Thoracic aorta (tissue), 2 donors: ENCODE data around the gene OR8B12. TPM values are rescaled to one million over a fixed set of nuclear protein-coding genes. Genes with fewer than 3 reads are reported as not detected.

Experiments
- ATAC-seq: fragments of 150-250 bp; one replicate; pipeline ENCODE4 v1.8.0; 2017; ENCODE audit warnings: low read depth; ENCODE audit not compliant: insufficient number of reproducible peaks, low FRiP score
- DNase-seq: peaks from one replicate; pipeline ENCODE4 v3.0.0-alpha.2; 2020; ENCODE audit warnings: low spot score
- H3K27ac ChIP-seq, 2 donors: fragments of 200-600 bp; sonication (generic); 1 replicate in 1 of 2; 2 replicates in 1 of 2; pipeline ENCODE4 v1.5.1; 2016; ENCODE audit warnings: mild to moderate bottlenecking in 2 of 2, moderate library complexity in 2 of 2
- H3K27me3 ChIP-seq: fragments of 200-600 bp; sonication (generic); replicated peaks from 2 replicates; pipeline ENCODE4 v1.6.0; 2016; ENCODE audit warnings: mild to moderate bottlenecking; ENCODE audit not compliant: insufficient read depth
- H3K36me3 ChIP-seq: fragments of 200-600 bp; sonication (generic); one replicate; pipeline ENCODE4 v1.5.1; 2016
- H3K4me1 ChIP-seq, 2 donors: fragments of 200-600 bp; sonication (generic); 1 replicate in 1 of 2; 2 replicates in 1 of 2; pipeline versions ENCODE4 v1.5.1 to v1.6.0; 2016; ENCODE audit warnings: low read depth in 2 of 2, mild to moderate bottlenecking in 1 of 2; ENCODE audit not compliant: control insufficient read depth in 1 of 2
- H3K4me3 ChIP-seq: fragments of 200-600 bp; sonication (generic); 2 replicates; pipeline ENCODE4 v1.5.1; 2016; ENCODE audit warnings: mild to moderate bottlenecking
- H3K9me3 ChIP-seq: fragments of 200-600 bp; sonication (generic); 2 replicates; pipeline ENCODE4 v1.5.1; 2016
- total RNA-seq, 2 donors: library from RNA; depleted of rRNA; stranded (reverse); fragments of >200 nt; gene quantifications; one replicate each; pipeline versions ENCODE4 v1.1.0 to v1.2.3, GENCODE V29; 2016
- TF ChIP-seq, protein P1 (sequence below): fragments of 200-600 bp; sonication (generic); IDR thresholded peaks from one replicate; pipeline ENCODE4 v1.5.1; 2019; ENCODE audit warnings: antibody characterized with exemption

Gene OR8B12, protein sequence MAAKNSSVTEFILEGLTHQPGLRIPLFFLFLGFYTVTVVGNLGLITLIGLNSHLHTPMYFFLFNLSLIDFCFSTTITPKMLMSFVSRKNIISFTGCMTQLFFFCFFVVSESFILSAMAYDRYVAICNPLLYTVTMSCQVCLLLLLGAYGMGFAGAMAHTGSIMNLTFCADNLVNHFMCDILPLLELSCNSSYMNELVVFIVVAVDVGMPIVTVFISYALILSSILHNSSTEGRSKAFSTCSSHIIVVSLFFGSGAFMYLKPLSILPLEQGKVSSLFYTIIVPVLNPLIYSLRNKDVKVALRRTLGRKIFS
- total RNA-seq = not detected

DNA sequence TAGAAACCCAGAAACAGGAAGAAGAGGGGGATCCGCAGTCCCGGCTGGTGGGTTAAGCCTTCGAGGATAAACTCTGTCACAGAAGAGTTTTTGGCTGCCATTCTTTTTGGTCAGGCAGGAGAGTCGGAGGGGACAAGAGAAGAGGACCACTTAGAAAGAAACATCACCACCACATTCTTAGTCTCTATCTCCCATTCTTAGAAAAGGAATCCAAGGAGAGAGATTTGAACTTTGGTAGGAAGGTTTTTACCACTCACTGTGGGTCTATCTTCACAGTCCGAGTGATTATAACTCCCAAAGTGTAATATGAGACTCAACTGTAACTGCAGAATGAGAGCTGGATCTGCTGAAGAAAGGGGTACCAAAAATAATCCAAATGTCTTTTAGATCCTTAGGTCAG lies at the start of gene OR8B12:
OR8B12 (minus strand) TSS at position 101 of the 400 bp plus-strand sequence; CDS start at position 101, 0 bp downstream.
- no peak within 1 kb of the TSS for H3K4me3 ChIP-seq
- H3K27ac ChIP-seq = no peak within 1 kb of the TSS
- ATAC-seq (no peak), DNase-seq (no peak)
- TF ChIP-seq, protein P1, sequence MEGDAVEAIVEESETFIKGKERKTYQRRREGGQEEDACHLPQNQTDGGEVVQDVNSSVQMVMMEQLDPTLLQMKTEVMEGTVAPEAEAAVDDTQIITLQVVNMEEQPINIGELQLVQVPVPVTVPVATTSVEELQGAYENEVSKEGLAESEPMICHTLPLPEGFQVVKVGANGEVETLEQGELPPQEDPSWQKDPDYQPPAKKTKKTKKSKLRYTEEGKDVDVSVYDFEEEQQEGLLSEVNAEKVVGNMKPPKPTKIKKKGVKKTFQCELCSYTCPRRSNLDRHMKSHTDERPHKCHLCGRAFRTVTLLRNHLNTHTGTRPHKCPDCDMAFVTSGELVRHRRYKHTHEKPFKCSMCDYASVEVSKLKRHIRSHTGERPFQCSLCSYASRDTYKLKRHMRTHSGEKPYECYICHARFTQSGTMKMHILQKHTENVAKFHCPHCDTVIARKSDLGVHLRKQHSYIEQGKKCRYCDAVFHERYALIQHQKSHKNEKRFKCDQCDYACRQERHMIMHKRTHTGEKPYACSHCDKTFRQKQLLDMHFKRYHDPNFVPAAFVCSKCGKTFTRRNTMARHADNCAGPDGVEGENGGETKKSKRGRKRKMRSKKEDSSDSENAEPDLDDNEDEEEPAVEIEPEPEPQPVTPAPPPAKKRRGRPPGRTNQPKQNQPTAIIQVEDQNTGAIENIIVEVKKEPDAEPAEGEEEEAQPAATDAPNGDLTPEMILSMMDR = no peak
- no peaks in the 10 kb centered on the region for H3K36me3 ChIP-seq
- no peaks in the 10 kb centered on the region for H3K4me1 ChIP-seq
- H3K27me3 ChIP-seq = no peaks in the 10 kb centered on the region
- no peaks in the 10 kb centered on the region for H3K9me3 ChIP-seq

DNA sequence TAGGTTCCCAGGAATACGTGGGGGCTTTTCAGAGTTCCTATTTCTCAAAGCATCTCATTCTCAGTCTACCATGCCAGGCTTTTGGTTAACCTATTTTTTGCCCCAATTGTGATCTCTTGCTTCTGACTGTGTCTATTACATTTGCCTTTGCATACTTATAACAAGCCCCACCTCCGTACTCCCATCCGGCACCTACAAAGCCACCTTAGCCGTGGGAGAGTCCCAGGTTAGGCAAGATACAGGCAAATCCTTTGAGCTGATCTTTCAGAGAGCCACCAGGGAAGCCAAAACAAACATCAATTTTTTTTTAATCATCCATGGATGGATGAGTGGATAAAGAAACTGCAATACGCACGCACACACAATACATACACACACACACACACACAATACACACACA lies 49.2 kb upstream of the OR8B12 start:
- Histone ChIP-seq H3K27ac (no peak overlapping the region), H3K9me3 (no peaks in the 10 kb centered on the region), H3K36me3 (no peaks in the 10 kb centered on the region), H3K4me1 (no peaks in the 10 kb centered on the region), H3K27me3 (no peaks in the 10 kb centered on the region), H3K4me3 (no peak overlapping the region)
- TF ChIP-seq, protein P1 = no peak
- DNase-seq = no peak
- ATAC-seq = no peak

DNA sequence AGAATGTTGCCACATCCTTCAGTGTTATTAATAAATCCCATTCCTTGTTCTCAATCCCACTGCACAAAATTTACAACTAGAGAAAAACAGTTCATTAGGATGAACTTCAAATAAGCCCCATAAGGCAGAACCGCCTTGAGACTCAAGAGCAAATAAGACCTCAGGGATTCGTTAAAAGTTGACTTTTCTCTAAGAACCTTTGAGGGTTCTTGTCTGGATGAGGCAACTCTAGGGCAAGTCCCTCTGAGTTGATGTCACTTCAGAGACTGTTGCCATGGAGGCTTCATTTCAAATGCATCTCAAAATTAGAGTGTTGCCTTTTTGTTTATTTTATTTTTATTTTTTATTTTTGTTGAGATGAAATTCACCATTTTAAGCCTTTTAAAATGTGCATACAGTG lies 48.0 kb upstream of the OR8B12 start:
- Histone ChIP-seq H3K9me3 (no peaks in the 10 kb centered on the region), H3K27ac (no peak overlapping the region), H3K27me3 (no peaks in the 10 kb centered on the region), H3K4me3 (no peak overlapping the region), H3K36me3 (no peaks in the 10 kb centered on the region), H3K4me1 (no peaks in the 10 kb centered on the region)
- TF ChIP-seq, protein P1 = no peak
- DNase-seq (no peak), ATAC-seq (no peak)

DNA sequence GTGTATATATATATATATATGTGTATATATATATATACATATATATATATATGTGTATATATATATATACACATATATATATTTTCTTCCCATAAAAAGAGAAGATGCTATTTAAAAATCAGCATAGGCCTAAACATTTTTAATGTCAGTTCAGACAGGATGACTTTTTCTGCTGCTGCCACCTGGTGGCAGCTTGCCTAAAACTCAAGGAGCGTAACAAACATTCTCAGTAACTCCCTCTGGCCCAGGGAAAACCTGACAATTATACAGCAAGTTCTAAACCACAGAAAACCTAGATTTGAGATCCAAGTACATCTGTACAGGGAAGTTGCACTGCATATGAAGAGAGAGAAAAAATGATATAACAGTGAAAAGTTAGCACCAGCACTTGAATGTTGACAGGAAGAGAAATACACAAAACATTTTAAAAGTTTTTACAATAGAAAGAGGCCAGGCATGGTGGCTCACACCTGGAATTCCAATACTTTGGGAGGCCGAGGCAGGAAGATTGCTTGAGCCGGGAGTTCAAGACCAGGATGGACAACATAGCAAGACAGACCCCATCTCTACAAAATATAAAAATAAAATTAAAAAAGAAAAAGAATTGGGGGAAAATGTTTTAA lies 42.9 kb upstream of the OR8B12 start:
- Histone ChIP-seq H3K9me3 (no peaks in the 10 kb centered on the region), H3K4me3 (no peak overlapping the region), H3K4me1 (no peaks in the 10 kb centered on the region), H3K27ac (no peak overlapping the region), H3K36me3 (no peaks in the 10 kb centered on the region), H3K27me3 (no peaks in the 10 kb centered on the region)
- TF ChIP-seq, protein P1 = peak; percentile 38
- DNase-seq = no peak
- no peak for ATAC-seq

DNA sequence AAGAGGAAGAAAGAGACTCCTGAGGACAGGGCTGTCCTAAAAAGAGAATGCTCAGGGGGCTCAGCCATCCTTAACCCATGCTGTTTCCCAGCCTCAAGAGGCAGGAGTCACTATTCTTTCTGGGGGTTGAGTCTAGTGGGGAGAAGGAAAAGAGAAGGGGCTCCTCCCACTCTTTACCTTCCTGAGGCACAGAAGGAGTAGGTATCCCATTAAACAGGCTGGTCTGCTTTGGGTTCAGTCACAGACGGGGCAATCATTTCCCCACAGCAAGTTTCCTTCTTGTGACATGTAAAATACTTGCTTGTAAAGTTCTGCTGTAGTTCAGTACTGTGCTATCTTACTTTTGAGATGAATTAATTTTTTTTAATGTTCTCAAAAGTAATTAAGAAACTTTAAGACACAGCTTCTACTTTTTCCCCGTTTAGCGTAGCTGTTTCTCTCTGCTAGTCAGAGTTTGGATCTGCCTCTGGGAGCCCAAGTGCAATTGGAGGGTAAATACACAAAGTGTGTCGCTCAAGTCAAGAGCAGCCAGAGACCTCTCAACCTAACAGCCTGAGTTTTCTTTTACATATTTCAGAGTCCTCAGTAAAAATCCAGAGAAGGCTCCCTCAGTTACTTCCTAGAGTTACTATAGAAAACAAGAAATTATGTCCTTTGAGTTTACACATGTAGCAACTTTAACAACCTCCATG lies 41.4 kb upstream of the OR8B12 start:
- DNase-seq (no peak), ATAC-seq (no peak)
- H3K27me3 ChIP-seq = no peaks in the 10 kb centered on the region
- H3K9me3 ChIP-seq = no peaks in the 10 kb centered on the region
- H3K36me3 ChIP-seq = no peaks in the 10 kb centered on the region
- TF ChIP-seq, protein P1 = no peak
- no peaks in the 10 kb centered on the region for H3K4me1 ChIP-seq
- H3K4me3 ChIP-seq = no peak overlapping the region
- no peak overlapping the region for H3K27ac ChIP-seq
